HEK293T (cell line): ENCODE results near the gene RPA1.

Source experiments
- HDGF ChIP-seq: fragments of 450-650 bp; IDR thresholded peaks from 2 replicates; pipeline ENCODE4 v1.6.1; 2017; ENCODE audit warnings: antibody characterized with exemption, borderline replicate concordance
- L3MBTL2 ChIP-seq: fragments of 450-650 bp; conservative IDR thresholded peaks from 2 replicates; pipeline ENCODE4 v1.6.1; 2016; ENCODE audit warnings: mild to moderate bottlenecking
- SP1 ChIP-seq: fragments of 450-650 bp; IDR thresholded peaks from 2 replicates; pipeline ENCODE4 v1.6.1; 2017
- TF ChIP-seq, protein P1 (sequence below): fragments of 450-650 bp; IDR thresholded peaks from 2 replicates; pipeline ENCODE4 v1.6.1; 2016

DNA sequence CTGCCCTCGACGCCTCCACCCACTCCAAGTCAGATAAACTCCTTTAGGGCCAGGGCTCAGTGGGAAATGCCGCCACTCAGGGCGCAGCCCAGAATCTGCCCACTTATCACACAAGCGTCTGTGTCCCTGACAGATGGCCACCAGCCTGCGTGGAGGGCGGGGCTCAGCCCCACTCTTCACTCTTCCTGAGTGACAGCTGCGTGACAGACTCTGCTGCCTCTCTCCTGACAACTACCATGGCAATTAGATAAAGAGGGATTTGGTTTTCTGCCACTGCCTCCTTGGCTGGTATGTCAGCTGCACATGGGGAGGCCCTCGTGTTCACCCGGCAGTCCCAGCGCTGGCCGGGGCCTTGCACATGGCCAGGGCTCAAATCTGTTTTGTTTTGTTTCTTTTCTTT lies 99.2 kb downstream of the RPA1 start:
- TF ChIP-seq, protein P1, sequence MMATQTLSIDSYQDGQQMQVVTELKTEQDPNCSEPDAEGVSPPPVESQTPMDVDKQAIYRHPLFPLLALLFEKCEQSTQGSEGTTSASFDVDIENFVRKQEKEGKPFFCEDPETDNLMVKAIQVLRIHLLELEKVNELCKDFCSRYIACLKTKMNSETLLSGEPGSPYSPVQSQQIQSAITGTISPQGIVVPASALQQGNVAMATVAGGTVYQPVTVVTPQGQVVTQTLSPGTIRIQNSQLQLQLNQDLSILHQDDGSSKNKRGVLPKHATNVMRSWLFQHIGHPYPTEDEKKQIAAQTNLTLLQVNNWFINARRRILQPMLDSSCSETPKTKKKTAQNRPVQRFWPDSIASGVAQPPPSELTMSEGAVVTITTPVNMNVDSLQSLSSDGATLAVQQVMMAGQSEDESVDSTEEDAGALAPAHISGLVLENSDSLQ = peak; percentile 77
- TF ChIP-seq SP1 (no peak), L3MBTL2 (no peak), HDGF (no peak)
